Heart left ventricle (tissue), 13 donors: Measurements from ENCODE around the gene OPCML.

Experiments
- CTCF ChIP-seq, 12 donors: fragments of 200-600 bp; sonication (generic) in 4 of 12; IDR thresholded peaks; one replicate each; pipeline versions ENCODE4 v1.5.0 to v1.8.0; 2018 to 2022; ENCODE audit warnings: antibody characterized with exemption in 12 of 12, mild to moderate bottlenecking in 5 of 12
- POLR2A ChIP-seq, 2 donors: fragments of 450-650 bp; IDR thresholded peaks; one replicate each; pipeline ENCODE4 v1.6.1; 2017; ENCODE audit warnings: antibody characterized with exemption in 2 of 2, mild to moderate bottlenecking in 2 of 2, moderate library complexity in 2 of 2
- donor health status: ischemic (EF 13 %, LVEDD 7.1; RV severe dilation, severe dysfunction).
- donor health status: DM: no; HTN: yes; CAD: no.
- donor health status: DM: no; HTN: no; CAD: no.
- donor health status: ischemic (EF 25% LVEDD 6.9; RV normal size, moderate dysfunction).
- donor health status: ischemic (EF 25% LVEDD 5.7; RV mildly dilated, moderate dysfunction).
- donor health status: ischemic (EF 35%, LVEDD 5.7; RV mildly dilated, moderate dysfunction).
- donor health status: nonischemic (EF 11% LVEDD 7.7; RV severe dilation, severe dysfunction).
- donor health status: DM: yes; HTN: yes; CAD: no.
- donor health status: PGD.
- donor health status: ischemic (EF 29% LVEDD 5.4; RV normal size, mild dysfunction).
- donor health status: nonischemic (EF 23%, LVEDD 6.1; RV moderate dilation, normal function).

DNA sequence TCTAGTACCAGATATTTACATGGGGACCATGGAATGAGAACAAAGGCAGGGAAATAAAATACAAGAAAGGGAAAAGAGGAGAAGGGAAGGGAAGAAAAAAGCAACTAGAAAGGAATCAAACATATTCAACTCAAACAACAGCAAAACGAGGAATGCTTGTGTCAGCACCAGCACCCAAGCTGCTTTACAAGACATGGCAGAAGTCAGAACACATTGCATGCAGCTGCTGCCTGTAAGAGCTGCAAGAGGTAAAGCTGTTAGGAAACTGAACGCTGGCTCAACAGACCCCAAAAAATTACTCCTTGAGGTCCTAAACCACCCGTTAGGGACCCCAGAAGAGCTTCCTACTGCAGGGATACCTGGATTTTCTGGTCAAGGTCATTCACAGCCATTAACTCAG lies 296.9 kb downstream of the OPCML start:
- no peak for TF ChIP-seq POLR2A (IDR thresholded peaks at IDR 0.05)
- no peak for TF ChIP-seq CTCF (IDR thresholded peaks at IDR 0.05)
